ENCODE data around the gene PTCHD4.
A peak's percentile ranks its signal among the peaks of the same experiment; 100 is the strongest.
"Not testable (repeated sequence)": the region's sequence is repeated elsewhere in the genome, so short reads cannot be mapped to it uniquely, and the experiment has no call there.

The PTCHD4 gene

DNA sequence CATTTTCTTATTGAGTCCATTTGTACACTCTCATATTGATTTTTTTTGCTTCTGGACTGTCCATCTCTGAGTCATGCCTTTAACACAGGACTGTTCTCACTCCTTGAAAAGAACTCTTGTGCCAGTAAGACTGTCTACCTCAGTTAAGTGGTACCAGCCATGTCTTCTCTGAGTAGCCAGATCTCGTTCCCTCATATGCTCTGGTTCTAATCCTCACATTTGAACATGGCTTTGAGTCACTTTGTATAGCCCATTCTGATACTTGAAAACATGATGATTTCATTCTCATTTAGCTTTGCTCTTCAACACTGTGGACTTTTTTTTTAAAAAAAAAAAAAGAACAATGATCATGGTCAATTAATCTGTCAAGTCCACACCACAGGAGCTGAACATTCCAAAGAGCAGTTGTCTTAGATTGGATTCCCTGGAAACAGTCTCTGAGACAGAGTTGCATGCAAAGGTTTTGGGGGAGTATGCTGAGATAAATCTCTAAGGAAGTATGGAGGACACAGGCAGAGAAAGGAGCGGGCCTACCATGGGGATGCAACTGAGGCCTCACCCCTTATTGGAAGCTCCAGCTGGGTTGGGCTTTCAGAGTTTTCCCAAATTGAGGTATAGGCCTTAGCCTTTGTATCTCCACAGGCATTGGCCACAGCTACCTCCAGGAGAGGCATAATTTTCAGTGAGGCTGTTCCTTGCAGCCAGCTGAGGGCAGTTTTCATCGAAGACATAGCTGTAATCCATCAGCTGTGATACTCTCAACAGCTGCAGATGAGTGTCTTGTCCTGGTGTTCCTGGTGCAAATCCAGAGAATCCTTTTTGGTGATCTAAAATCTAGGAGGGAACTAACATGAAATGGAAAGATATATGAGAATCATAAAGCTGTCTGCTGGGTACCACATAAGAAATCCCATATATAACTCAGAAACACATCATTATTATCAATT, 6.0 kb upstream of the PTCHD4 start:
- no peak for DNase-seq (ENCODE audit: low read depth in 2 of 2)
- TF ChIP-seq CTCF (IDR thresholded peaks at IDR 0.05; ENCODE audit: low read depth, low read length): no peak
- no peak overlapping the region for H3K4me3 ChIP-seq (replicated peaks in 1 of 2; ENCODE audit: low read depth in 2 of 2, low read length in 2 of 2)

- DNase-seq (ENCODE audit: low read depth in 2 of 2): no peak
- no peak overlapping the region for H3K4me3 ChIP-seq (replicated peaks in 1 of 2; ENCODE audit: low read depth in 2 of 2, low read length in 2 of 2)
- TF ChIP-seq CTCF (IDR thresholded peaks at IDR 0.05; ENCODE audit: low read depth, low read length): no peak
Observed at GRCh38 chr6:48113130-48113529, 2.1 kb upstream of the PTCHD4 start.

GRCh38 chr6:48111575-48111974, 578 bp upstream of the PTCHD4 start:
- no peak overlapping the region for H3K4me3 ChIP-seq (replicated peaks in 1 of 2; ENCODE audit: low read depth in 2 of 2, low read length in 2 of 2)
- no peak for TF ChIP-seq CTCF (IDR thresholded peaks at IDR 0.05; ENCODE audit: low read depth, low read length)
- peak in 1 of 2 donors; percentile 20 for DNase-seq (ENCODE audit: low read depth in 2 of 2)

DNA sequence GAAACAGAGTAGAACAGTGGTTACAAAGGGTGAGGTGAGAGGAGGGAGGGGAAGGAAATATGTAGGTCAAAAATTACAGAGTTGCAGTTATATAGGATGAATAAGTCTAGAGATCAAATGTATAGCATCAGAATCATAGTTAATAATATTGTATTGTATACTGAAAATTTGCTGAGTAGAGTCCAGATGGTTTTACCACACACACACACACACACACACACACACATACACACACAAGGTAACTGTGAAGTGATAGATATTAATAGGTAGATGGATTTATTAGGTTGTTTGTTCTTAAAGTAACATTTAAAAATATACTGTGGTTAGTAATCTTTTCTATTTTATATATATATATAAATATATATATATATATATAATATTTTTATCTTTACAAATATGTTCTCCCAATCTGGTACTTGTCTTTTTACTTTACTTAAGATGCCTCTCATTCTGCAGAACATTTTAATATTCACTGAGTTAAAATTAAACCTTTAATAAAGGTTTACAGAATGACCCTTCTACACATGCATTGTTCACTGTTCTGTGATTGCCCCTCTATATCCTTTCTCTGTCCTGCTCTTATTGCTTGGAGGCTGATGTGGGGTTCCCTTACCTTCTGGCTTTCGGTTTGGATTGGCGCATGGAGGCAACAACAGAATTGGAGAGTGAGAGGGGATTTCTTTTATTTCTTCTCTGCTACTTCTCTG, 408 bp downstream of the PTCHD4 start:
- H3K4me3 ChIP-seq (replicated peaks in 1 of 2; ENCODE audit: low read depth in 2 of 2, low read length in 2 of 2): peak overlapping the region; percentile 17 to 49
- no peak for DNase-seq (ENCODE audit: low read depth in 2 of 2)
- no peak for TF ChIP-seq CTCF (IDR thresholded peaks at IDR 0.05; ENCODE audit: low read depth, low read length)

- no peak for TF ChIP-seq CTCF (IDR thresholded peaks at IDR 0.05; ENCODE audit: low read depth, low read length)
- peak overlapping the region in 1 of 2 donors; percentile 49 for H3K4me3 ChIP-seq (replicated peaks in 1 of 2; ENCODE audit: low read depth in 2 of 2, low read length in 2 of 2)
- DNase-seq (ENCODE audit: low read depth in 2 of 2): no peak
Observed at GRCh38 chr6:48109944-48110343, 1.1 kb downstream of the PTCHD4 start.

- not testable (repeated sequence) for DNase-seq (ENCODE audit: low read depth in 2 of 2); H3K4me3 ChIP-seq (replicated peaks in 1 of 2; ENCODE audit: low read depth in 2 of 2, low read length in 2 of 2)
Observed at GRCh38 chr6:48102476-48103195, 8.4 kb downstream of the PTCHD4 start.

- no peak for TF ChIP-seq CTCF (IDR thresholded peaks at IDR 0.05; ENCODE audit: low read depth, low read length)
- DNase-seq (ENCODE audit: low read depth in 2 of 2): peak in 1 of 2 donors; percentile 52
Observed at GRCh38 chr6:48101290-48101689, 9.7 kb downstream of the PTCHD4 start.

More at GRCh38 chr6:48101290-48101689, 9.7 kb downstream of the PTCHD4 start:
- no peak overlapping the region for H3K4me3 ChIP-seq (replicated peaks in 1 of 2; ENCODE audit: low read depth in 2 of 2, low read length in 2 of 2)
